ENCODE data around the gene CNPY1. TPM values are rescaled to one million over a fixed set of nuclear protein-coding genes. Genes with fewer than 3 reads are reported as not detected.

The CNPY1 gene
- total and polyA plus RNA-seq, 4 donors = not detected

GRCh38 chr7:155469311-155470185, 76.8 kb downstream of the CNPY1 start:
- Histone ChIP-seq H3K27ac (ENCODE audit: low read depth in 1 of 2, low read length in 1 of 2) (no peak overlapping the region), H3K4me3 (no peak overlapping the region), H3K9me3 (ENCODE audit: control insufficient read depth in 4 of 4, insufficient read depth in 3 of 4, low read length in 3 of 4) (peaks cover 0 to 2% (median 0%) of the 10 kb centered on the region in 4 donors), H3K36me3 (ENCODE audit: control insufficient read depth in 4 of 4, insufficient read depth in 4 of 4, low read length in 4 of 4) (no peaks in the 10 kb centered on the region), H3K4me1 (ENCODE audit: control insufficient read depth in 5 of 5, insufficient read depth in 5 of 5, low read length in 5 of 5) (peaks cover 0 to 21% (median 3%) of the 10 kb centered on the region in 5 donors), H3K9ac (ENCODE audit: insufficient read depth in 1 of 2, low read length in 2 of 2) (no peak overlapping the region), H3K27me3 (ENCODE audit: control insufficient read depth in 3 of 3, insufficient read depth in 3 of 3, low read length in 2 of 3) (peaks cover 19 to 94% (median 92%) of the 10 kb centered on the region in 3 donors)
- TF ChIP-seq CTCF (IDR thresholded peaks at IDR 0.05; ENCODE audit: control extremely low read depth, extremely low read depth) = no peak
- ATAC-seq (ENCODE audit: insufficient read depth, low FRiP score) = no peak
- no peak for DNase-seq
- 10% methylated on average over 12 of the region's 12 CpGs for WGBS, 2 donors

GRCh38 chr7:155468785-155469148, 77.6 kb downstream of the CNPY1 start:
- 8 to 10% methylated on average over 10 of the region's 10 CpGs for WGBS, 2 donors
- DNase-seq (no peak), ATAC-seq (ENCODE audit: insufficient read depth, low FRiP score) (no peak)
- no peak for TF ChIP-seq CTCF (IDR thresholded peaks at IDR 0.05; ENCODE audit: control extremely low read depth, extremely low read depth)
- Histone ChIP-seq H3K4me3 (no peak overlapping the region), H3K4me1 (ENCODE audit: control insufficient read depth in 5 of 5, insufficient read depth in 5 of 5, low read length in 5 of 5) (peaks cover 0 to 21% (median 3%) of the 10 kb centered on the region in 5 donors), H3K9ac (ENCODE audit: insufficient read depth in 1 of 2, low read length in 2 of 2) (no peak overlapping the region), H3K9me3 (ENCODE audit: control insufficient read depth in 4 of 4, insufficient read depth in 3 of 4, low read length in 3 of 4) (peaks cover 0 to 2% (median 0%) of the 10 kb centered on the region in 4 donors), H3K27me3 (ENCODE audit: control insufficient read depth in 3 of 3, insufficient read depth in 3 of 3, low read length in 2 of 3) (peaks cover 20 to 94% (median 92%) of the 10 kb centered on the region in 3 donors), H3K27ac (ENCODE audit: low read depth in 1 of 2, low read length in 1 of 2) (no peak overlapping the region), H3K36me3 (ENCODE audit: control insufficient read depth in 4 of 4, insufficient read depth in 4 of 4, low read length in 4 of 4) (no peaks in the 10 kb centered on the region)

GRCh38 chr7:155467846-155468784, 78.2 kb downstream of the CNPY1 start:
- peaks cover 0 to 2% (median 0%) of the 10 kb centered on the region in 4 donors for H3K9me3 ChIP-seq (ENCODE audit: control insufficient read depth in 4 of 4, insufficient read depth in 3 of 4, low read length in 3 of 4)
- H3K27ac ChIP-seq (ENCODE audit: low read depth in 1 of 2, low read length in 1 of 2) = no peak overlapping the region
- ATAC-seq (ENCODE audit: insufficient read depth, low FRiP score) (no peak), DNase-seq (peak in 1 of 3 donors; percentile 54)
- no peak overlapping the region for H3K9ac ChIP-seq (ENCODE audit: insufficient read depth in 1 of 2, low read length in 2 of 2)
- 3 to 4% methylated on average over 68 to 70 of the region's 70 CpGs for WGBS, 2 donors
- no peak for TF ChIP-seq CTCF (IDR thresholded peaks at IDR 0.05; ENCODE audit: control extremely low read depth, extremely low read depth)
- H3K36me3 ChIP-seq (ENCODE audit: control insufficient read depth in 4 of 4, insufficient read depth in 4 of 4, low read length in 4 of 4) = no peaks in the 10 kb centered on the region
- H3K4me1 ChIP-seq (ENCODE audit: control insufficient read depth in 5 of 5, insufficient read depth in 5 of 5, low read length in 5 of 5) = peaks cover 0 to 21% (median 3%) of the 10 kb centered on the region in 5 donors
- H3K4me3 ChIP-seq = no peak overlapping the region
- peaks cover 23 to 94% (median 92%) of the 10 kb centered on the region in 3 donors for H3K27me3 ChIP-seq (ENCODE audit: control insufficient read depth in 3 of 3, insufficient read depth in 3 of 3, low read length in 2 of 3)
